ENCODE data around the gene NID2.

Gene NID2

GRCh38 chr14:52059649-52060048, 9.2 kb downstream of the NID2 start:
- no peak overlapping the region for H3K27ac ChIP-seq
- no peak for DNase-seq (ENCODE audit: low read depth, low spot score)

- no peak overlapping the region for H3K27ac ChIP-seq
- no peak for DNase-seq (ENCODE audit: low read depth, low spot score)
Observed at GRCh38 chr14:52058341-52058740, 10.5 kb downstream of the NID2 start.

DNA sequence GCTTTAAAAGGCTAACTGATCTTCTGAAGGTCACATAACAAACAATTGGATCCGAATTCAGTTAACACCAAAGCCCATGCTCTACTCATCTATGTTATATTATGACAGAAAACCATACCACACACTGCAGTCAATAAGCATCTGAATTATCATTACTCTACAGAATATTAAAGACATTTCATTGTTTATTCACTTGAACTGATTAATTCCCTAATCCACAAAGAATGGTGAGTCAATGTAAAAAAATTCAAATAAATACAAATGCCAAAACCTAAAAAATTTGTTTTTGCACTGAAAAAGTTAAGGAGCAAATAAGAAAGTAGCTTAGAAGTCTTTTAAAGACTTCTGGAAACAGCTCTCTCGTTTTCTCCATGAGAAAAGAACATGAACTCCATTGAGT, 13.7 kb downstream of the NID2 start:
- H3K27ac ChIP-seq, result no peak overlapping the region
- DNase-seq (ENCODE audit: low read depth, low spot score), result no peak

GRCh38 chr14:52054678-52055077, 14.2 kb downstream of the NID2 start:
- no peak overlapping the region for H3K27ac ChIP-seq

DNA sequence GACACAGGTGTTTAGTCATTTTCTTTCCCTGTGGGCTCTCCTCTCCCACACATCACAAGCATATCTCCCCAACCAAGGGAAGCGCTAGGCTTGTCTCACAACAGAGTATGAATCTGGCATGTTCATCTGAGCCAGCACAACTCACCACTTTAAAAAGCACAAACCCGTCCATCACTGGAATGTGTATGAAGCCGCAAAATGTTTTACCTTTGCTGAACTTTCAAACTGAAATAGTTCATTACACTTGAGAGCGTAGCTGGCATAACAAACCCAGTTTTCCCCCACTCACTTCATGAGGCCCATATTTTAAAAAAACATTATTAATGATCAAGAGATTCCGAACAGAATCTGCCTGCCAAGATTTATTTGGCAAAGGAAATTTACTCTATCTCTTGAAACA, 15.8 kb downstream of the NID2 start:
- H3K27ac ChIP-seq, result no peak overlapping the region
- no peak for DNase-seq (ENCODE audit: low read depth, low spot score)

More at GRCh38 chr14:52054678-52055077, 14.2 kb downstream of the NID2 start:
- no peak for DNase-seq (ENCODE audit: low read depth, low spot score)

- H3K27ac ChIP-seq, result no peak overlapping the region
- DNase-seq (ENCODE audit: low read depth, low spot score), result no peak
Observed at GRCh38 chr14:52052288-52052943, 16.4 kb downstream of the NID2 start.

- no peak overlapping the region for H3K27ac ChIP-seq
Observed at GRCh38 chr14:52051871-52052270, 17.0 kb downstream of the NID2 start.

DNA sequence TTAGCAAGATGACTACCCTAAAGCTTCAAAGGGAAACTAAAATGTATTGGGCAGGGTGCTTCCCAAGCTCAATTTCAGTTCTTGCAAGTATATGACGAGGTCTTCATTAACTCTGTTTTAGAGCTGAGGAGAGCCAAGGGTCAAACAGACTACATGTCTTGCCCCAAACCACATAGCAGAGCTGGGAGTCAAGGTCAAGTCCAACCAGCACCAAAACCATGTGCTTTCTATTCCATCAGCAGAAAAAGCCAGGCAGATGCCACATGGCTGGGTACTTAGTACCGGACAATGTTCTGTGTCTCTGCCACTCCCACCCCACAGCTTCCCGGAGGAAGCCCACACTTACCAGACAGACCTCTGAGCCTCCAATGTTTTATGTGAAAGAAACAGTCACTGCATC, 17.6 kb downstream of the NID2 start:
- no peak for DNase-seq (ENCODE audit: low read depth, low spot score)
- no peak overlapping the region for H3K27ac ChIP-seq

More at GRCh38 chr14:52051871-52052270, 17.0 kb downstream of the NID2 start:
- DNase-seq (ENCODE audit: low read depth, low spot score), result no peak

GRCh38 chr14:52049721-52050588, 18.9 kb downstream of the NID2 start:
- DNase-seq (ENCODE audit: low read depth, low spot score), result no peak
- no peak overlapping the region for H3K27ac ChIP-seq

- no peak for DNase-seq (ENCODE audit: low read depth, low spot score)
Observed at GRCh38 chr14:52049271-52049670, 19.6 kb downstream of the NID2 start.

GRCh38 chr14:52048641-52049204, 20.1 kb downstream of the NID2 start:
- no peak overlapping the region for H3K27ac ChIP-seq
- no peak for DNase-seq (ENCODE audit: low read depth, low spot score)

More at GRCh38 chr14:52049271-52049670, 19.6 kb downstream of the NID2 start:
- no peak overlapping the region for H3K27ac ChIP-seq

- no peak for DNase-seq (ENCODE audit: low read depth, low spot score)
- H3K27ac ChIP-seq, result no peak overlapping the region
Observed at GRCh38 chr14:52048116-52048515, 20.7 kb downstream of the NID2 start.

GRCh38 chr14:52046376-52046917, 22.4 kb downstream of the NID2 start:
- H3K27ac ChIP-seq, result no peak overlapping the region
- no peak for DNase-seq (ENCODE audit: low read depth, low spot score)

GRCh38 chr14:52044791-52045522, 23.9 kb downstream of the NID2 start:
- H3K27ac ChIP-seq, result no peak overlapping the region
- DNase-seq (ENCODE audit: low read depth, low spot score), result no peak

DNA sequence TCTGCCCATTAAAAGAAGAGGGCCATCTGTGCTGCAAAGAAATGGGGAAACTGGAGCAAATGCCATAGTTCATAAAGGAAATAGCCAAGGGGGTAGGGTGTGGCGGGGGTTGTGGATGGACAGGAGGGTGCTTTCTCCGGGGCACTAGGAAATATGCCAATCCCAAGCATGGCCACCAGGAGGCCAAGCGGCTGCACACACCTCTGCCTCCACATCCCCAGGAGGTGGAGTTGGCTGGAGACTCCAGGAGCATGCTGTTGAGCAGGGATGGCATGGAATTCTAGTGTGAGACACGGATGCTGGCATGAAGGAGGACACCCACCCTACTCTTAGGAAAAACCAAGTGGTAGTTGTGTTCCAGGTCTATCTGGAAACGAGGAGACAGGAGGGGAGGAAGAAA, 25.2 kb downstream of the NID2 start:
- H3K27ac ChIP-seq, result no peak overlapping the region
- no peak for DNase-seq (ENCODE audit: low read depth, low spot score)

DNA sequence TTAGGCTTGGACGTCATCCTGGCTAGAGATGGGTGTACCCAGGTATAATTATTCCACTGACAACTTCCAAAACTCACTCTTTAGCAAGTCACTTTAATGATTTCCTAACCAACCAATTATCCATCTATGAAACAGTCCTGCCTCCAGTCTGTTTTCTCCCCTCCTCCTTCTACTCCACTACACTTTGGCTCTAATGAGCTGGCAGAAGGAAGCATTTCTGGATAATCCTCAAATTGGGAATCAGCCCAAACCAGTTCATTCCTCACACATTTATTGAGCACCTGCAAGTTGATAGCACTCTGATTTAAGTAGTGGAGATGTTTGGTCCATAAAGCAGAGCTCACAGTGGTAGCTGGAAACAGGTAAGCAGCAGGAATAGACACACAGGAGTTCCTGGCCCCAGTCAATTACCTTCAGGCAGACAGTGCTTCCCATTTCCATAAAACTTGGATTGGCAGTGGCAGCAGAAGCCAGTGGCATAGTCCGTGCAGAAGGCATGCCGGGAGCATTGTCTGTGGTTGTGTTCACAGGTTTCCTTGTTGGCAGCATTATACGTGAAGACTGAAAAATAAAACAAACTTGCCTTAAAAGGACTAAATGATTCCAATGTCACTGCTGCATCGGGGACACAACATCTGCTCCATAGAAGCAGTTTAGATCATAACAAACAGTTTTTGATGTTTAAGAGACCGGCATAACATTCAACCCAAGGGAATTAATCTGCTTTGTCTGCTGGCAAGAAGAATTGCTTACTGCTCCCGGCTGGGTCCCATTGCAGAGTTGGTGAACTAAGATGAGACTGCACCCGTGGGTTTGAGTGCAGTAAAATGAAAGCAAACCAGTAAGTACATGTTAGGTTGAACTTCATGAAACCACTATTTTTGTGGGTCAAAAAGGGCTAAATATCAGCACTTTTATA, 26.2 kb downstream of the NID2 start:
- no peak for DNase-seq (ENCODE audit: low read depth, low spot score)
- H3K27ac ChIP-seq, result no peak overlapping the region

DNA sequence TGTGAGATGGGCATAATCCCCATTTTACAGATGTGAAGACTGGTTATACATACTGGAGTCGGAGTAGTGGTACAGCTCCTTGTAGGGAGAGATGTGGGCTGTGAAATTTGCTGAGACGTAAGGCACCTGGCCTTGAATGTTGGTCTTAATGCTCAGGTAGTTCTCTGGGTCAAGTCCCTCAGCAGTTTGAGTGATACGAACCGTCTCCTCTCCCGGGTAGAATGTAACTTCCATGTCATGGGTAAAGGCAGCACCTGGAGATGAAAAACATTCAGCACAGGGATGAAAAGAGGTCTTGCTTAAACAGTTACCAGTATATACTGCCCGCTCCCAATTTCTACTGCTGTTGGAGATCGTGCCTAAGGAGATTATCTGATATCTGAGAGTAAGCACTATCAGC, 28.3 kb downstream of the NID2 start:
- no peak for DNase-seq (ENCODE audit: low read depth, low spot score)
- H3K27ac ChIP-seq, result no peak overlapping the region

GRCh38 chr14:52039124-52039815, 29.6 kb downstream of the NID2 start:
- DNase-seq (ENCODE audit: low read depth, low spot score), result no peak
- H3K27ac ChIP-seq, result no peak overlapping the region

Measured in epithelial cell of prostate (primary cell).